Measurements from ENCODE around the gene GARIN1A.
"Not testable (repeated sequence)": the region's sequence is repeated elsewhere in the genome, so short reads cannot be mapped to it uniquely, and the experiment has no call there.

Gene GARIN1A

GRCh38 chr7:128687131-128687530 lies 15.0 kb downstream of the GARIN1A start:
- DNase-seq = no peak

- DNase-seq = no peak
Observed at GRCh38 chr7:128688492-128688891, 16.4 kb downstream of the GARIN1A start.

DNA sequence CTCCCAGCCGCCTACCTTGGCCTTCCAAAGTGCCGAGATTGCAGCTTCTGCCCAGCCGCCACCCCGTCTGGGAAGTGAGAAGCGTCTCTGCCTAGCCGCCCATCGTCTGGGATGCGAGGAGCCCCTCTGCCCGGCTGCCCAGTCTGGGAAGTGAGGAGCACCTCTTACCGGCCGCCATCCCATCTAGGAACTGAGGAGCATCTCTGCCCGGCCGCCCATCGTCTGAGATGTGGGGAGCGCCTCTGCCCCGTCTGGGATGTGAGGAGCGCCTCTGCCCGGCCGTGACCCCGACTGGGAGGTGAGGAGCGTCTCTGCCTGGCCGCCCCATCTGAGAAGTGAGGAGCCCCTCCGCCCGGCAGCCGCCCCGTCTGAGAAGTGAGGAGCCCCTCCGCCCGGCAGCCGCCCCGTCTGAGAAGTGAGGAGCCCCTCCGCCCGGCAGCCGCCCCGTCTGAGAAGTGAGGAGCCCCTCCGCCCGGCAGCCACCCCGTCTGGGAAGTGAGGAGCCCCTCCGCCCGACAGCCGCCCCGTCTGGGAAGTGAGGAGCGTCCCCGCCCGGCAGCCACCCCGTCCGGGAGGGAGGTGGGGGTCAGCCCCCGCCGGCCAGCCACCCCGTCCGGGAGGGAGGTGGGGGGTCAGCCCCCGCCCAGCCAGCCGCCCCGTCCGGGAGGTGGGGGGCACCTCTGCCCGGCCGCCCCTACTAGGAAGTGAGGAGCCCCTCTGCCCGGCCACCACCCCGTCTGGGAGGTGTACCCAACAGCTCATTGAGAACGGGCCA lies 17.3 kb downstream of the GARIN1A start:
- not testable (repeated sequence) for DNase-seq

DNA sequence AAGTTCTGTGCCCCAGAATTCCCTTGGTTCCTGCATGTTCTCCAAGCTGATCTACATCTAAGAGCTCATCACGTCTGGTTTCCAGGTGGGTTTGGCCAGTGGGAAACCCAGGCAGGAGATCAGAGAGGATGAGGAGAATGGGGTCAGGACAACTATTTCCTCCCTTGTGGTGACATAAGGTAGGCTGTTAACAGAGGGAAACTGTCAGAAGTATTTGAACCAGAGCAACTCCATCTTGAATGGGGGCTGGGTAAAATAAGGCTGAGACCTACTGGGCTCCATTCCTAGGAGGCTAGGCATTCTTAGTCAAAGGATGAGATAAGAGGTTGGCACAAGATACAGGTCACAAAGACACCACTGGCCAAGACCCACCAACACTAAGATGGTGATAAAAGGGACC lies 19.1 kb downstream of the GARIN1A start:
- no peak for DNase-seq

- no peak for DNase-seq
Observed at GRCh38 chr7:128692623-128693270, 20.7 kb downstream of the GARIN1A start.

DNA sequence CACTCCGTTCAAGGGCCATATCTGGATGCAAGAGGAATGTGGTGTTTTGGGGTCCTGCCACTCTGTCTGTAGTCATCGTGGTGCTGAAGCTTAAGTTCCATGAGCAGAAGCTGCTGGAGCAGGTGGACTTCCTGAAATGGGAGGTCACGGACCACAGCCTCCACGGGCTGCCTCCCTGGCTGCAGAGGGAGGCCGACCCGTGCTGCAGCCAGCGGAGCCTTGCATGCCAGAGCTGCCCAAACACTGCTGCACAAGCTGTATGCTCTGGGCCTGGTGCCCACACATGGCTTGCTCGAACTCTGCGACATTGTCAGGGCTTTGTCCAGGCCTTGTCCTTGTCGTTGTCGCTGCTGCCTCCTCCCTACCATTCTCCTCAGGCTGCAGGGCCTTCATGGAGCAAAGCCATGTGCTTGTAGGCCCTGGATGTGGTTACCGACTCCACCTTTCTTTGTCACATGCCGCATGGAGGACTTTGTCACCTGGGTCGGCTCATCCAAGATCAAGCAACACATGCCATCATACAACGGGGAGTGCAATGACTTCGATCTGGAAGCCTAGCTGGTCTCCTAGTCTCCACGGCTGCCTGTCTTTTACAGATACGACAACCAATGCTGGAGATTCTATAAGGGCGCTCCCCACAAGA lies 21.4 kb downstream of the GARIN1A start:
- no peak for DNase-seq

DNA sequence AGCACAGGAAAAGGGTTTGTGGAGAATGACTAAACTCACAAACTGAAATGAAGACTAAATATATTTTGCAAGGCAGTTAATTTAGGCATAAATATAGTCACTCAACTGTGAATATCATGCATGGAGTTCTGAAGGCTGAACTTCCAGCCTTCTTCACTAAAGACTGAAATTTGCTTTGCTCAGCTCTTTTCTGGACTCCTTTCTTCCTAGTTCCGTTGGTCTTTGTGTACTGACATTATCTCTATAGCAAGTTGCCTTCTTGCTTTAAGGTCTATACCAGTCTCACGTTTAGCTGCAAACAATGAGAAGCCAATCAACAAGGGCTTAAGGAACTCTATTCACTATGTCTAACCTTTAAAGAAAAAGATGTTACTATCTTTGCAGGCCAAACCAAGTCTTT lies 22.6 kb downstream of the GARIN1A start:
- DNase-seq = no peak

GRCh38 chr7:128697302-128697905 lies 25.3 kb downstream of the GARIN1A start:
- DNase-seq = peak; percentile 57

DNA sequence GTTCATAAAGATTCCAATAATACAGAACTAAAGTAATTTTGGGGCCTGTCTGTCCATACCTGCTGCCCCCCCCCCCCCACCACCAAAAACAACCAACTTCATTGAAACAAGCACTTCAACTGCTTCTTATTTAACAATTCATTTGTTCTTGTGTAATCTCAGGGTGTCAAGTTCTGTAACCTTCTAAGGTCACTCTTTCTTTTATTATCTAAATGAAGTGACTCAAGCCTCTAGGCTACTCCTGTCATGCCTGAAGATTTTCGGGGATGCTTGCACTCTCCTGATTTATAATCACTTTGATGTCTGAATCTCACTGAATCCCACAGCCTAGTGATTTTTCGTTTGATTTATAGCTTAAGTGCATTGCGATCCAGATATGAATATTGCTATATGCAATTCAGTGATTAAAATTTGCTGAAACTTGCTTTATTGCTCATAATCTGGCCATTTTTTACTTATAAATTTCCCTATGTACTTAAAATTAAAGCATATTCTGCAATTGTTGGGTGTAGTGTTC lies 27.2 kb downstream of the GARIN1A start:
- no peak for DNase-seq

- DNase-seq = no peak
Observed at GRCh38 chr7:128699895-128700294, 27.8 kb downstream of the GARIN1A start.

- no peak for DNase-seq
Observed at GRCh38 chr7:128701062-128701785, 29.1 kb downstream of the GARIN1A start.

DNA sequence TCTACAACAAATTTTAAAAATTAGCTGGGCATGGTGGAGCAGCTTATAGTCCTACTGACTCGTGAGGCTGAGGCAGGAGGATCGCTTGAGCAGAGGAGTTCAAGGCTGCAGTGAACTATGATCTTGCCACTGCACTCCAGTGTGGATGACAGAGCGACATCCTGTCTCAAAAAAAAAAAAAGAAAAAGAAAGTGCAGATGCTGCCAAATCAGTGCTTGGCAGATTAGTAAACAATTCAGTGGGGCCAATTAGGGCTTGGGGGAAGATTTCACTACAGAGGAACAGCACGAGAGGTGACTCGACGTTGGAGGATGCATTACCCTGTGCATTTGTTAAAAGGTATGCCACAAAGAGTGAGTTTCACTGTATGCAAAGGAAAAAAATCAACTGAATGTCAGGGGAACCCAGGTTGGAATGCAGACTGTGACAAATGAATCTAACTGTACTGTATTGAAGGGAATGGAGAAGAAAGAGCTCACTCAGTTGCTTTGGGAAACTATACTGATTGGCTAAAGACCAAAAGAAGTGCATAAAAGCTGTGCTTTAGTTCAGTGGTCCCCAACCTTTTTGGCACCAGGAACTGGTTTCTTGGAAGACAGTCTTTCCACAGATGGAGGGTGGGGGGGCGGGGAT lies 31.6 kb downstream of the GARIN1A start:
- peak; percentile 70 for DNase-seq

DNA sequence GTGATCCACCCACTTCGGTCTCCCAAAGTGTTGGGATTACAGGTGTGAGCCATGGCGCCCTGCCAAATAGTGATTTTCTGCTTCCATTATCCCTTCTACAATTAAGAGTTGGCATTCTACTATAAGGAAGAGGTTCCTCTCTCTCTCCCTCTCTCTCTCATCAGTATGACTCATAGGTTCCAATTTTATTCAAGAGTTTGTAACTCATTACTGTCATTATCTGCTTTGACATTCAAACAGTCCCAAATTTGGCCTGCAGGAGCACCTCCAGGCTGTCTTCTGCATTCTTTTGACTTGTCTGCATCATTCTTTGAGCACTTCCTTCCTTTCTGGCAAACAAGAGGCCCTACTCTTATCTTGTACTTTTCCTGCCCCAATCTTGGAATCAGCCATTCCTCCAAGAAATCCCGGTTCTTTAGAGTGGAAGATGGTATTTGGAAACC lies 33.8 kb downstream of the GARIN1A start:
- peak; percentile 30 for DNase-seq

DNA sequence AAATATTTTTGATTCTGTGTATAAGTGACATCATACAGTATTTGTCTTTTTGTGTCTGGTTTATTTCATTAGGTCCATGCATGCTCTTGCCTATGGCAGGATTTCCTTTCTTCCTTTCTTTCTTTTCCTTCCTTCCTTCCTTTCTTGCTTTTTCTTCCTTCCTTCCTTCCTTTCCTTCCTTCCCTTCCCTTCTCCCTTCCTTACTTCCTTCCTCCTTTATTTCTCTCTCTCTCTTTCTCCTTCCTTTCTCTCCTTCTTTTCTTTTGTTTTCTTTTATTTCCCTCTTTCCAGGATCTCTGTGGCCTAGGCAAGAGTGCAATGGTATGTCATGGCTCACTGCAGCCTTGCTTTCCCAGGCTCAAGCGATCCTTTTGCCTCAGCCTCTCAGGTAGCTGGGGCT lies 35.7 kb downstream of the GARIN1A start:
- no peak for DNase-seq

- no peak for DNase-seq
Observed at GRCh38 chr7:128708235-128708634, 36.1 kb downstream of the GARIN1A start.

- DNase-seq = no peak
Observed at GRCh38 chr7:128708824-128709223, 36.7 kb downstream of the GARIN1A start.

DNA sequence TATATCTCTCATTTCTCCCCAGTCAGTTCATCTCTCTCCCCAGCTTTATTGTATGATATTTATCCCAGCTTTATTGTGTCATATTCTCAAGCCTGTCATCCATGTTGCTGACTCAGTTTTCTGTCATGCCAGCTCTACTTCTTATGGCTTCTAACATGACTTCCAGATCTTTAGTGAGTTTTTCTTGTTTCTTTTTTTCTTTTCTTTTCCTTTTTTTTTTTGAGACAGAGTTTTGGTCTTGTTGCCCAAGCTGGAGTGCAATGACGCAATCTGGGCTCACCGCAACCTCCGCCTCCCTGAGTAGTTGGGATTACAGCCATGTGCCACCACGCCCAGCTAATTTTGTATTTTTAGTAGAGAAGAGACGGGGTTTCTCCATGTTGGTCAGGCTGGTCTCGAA lies 38.4 kb downstream of the GARIN1A start:
- no peak for DNase-seq

DNA sequence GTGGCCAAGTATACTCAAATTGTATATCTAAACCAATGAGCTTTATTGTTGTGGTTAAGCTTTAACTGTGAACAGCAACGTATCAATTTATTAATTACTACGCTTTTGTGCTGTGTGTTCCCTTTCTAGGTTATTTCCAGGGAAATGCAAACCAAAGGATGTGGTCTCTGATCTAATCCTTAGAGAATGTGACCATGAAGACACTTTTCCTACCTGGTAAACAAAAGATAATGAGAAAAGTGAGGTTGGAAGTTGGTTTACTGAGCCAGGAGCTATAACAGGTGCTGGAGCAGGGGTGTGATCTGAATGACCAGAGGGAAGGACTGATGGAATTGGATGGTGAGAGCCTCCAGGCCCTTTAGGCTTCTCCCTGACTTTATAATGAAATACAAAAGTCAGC lies 41.7 kb downstream of the GARIN1A start:
- no peak for DNase-seq

DNA sequence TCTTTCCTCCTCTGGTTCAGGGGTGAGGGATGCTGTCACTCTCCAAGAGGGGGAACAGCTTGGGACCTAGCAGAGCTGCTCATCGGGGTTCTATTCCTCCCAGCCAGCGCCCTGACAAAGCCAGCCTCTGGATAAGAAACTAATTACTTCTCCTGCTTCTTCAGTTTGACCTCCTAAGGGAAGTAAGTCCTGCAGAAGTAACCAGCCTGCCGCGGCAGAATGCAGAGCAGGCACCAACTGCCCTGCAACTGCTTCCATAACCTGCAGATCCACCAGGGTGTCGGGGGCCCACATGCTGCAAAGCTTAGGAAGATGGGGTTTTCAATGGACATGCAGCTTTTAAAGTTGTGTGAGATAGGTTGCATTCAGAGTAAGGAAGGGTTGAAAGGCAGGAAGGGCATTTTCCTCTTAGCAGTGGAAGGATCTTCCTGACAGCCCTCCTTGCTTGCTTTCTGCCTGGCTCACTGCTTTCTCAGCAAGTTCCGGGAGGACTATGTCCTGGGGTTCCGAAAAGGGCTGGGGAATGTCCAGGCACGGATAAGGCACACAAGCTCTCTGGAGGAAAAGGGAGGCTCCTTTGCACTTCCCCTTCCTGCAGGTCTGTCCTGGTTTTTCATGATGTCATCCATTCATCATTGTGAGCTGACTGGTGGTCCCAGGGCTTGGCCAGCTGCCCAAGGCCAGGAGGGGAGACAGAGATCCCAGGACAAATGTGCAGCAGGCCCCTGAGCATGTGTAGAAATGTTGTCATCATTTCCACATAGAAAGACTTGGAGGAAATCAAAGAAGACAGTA lies 42.8 kb downstream of the GARIN1A start:
- no peak for DNase-seq

GRCh38 chr7:128718967-128719642 lies 47.0 kb downstream of the GARIN1A start:
- DNase-seq = no peak

- DNase-seq = no peak
Observed at GRCh38 chr7:128721376-128721775, 49.3 kb downstream of the GARIN1A start.

Measured in fibroblast of upper back skin (primary cell).